Heart left ventricle (tissue), 13 donors: Measurements from ENCODE around the gene GZMM.

Experiments used
- POLR2A ChIP-seq, 2 donors: fragments of 450-650 bp; IDR thresholded peaks; one replicate each; pipeline ENCODE4 v1.6.1; 2017; ENCODE audit warnings: antibody characterized with exemption in 2 of 2, mild to moderate bottlenecking in 2 of 2, moderate library complexity in 2 of 2
- TF ChIP-seq, protein P1 (sequence below), 12 donors: fragments of 200-600 bp; sonication (generic) in 4 of 12; IDR thresholded peaks; one replicate each; pipeline versions ENCODE4 v1.5.0 to v1.8.0; 2018 to 2022; ENCODE audit warnings: antibody characterized with exemption in 12 of 12, mild to moderate bottlenecking in 5 of 12
- donor health status: ischemic (EF 13 %, LVEDD 7.1; RV severe dilation, severe dysfunction).
- donor health status: DM: no; HTN: yes; CAD: no.
- donor health status: DM: no; HTN: no; CAD: no.
- donor health status: ischemic (EF 25% LVEDD 6.9; RV normal size, moderate dysfunction).
- donor health status: ischemic (EF 25% LVEDD 5.7; RV mildly dilated, moderate dysfunction).
- donor health status: ischemic (EF 35%, LVEDD 5.7; RV mildly dilated, moderate dysfunction).
- donor health status: nonischemic (EF 11% LVEDD 7.7; RV severe dilation, severe dysfunction).
- donor health status: DM: yes; HTN: yes; CAD: no.
- donor health status: PGD.
- donor health status: ischemic (EF 29% LVEDD 5.4; RV normal size, mild dysfunction).
- donor health status: nonischemic (EF 23%, LVEDD 6.1; RV moderate dilation, normal function).

DNA sequence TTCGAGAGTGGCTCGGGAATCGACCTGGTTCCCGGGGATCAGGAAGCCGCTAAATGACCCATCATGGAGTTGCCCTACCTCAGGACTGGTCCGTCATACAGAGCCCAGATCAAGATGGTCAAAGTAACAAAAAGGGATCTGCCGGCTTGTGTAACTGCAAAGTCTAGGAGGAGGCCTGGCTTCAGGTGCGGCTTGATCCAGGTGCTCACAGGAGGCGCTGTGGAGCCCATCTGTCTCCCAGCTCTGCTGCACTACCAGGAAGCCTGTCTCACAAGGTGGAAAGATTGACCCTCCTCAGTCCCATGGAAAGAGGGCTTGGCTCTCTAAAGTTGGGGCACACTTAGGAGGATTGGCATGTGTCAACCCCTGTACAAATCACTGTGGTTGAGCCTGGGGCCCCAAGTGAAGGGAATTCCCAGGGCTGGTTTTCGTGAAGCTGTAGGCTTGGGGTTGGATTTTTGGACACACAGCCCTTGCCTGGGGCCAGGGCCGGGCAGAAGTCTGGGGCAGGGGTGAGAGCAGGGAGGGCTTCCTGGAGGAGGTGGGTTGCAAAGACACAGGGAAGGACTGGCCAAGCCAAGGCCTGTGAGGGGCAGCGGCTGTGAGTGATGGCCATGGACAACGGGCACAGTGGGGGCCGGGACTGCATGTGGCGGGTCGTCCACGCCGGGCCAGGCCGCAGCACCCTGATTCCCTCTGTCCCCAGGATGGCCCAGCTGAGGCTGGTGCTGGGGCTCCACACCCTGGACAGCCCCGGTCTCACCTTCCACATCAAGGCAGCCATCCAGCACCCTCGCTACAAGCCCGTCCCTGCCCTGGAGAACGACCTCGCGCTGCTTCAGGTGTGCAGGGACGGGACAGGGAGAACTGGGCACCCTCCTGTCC lies 4.2 kb downstream of the GZMM start:
- TF ChIP-seq, protein P1, sequence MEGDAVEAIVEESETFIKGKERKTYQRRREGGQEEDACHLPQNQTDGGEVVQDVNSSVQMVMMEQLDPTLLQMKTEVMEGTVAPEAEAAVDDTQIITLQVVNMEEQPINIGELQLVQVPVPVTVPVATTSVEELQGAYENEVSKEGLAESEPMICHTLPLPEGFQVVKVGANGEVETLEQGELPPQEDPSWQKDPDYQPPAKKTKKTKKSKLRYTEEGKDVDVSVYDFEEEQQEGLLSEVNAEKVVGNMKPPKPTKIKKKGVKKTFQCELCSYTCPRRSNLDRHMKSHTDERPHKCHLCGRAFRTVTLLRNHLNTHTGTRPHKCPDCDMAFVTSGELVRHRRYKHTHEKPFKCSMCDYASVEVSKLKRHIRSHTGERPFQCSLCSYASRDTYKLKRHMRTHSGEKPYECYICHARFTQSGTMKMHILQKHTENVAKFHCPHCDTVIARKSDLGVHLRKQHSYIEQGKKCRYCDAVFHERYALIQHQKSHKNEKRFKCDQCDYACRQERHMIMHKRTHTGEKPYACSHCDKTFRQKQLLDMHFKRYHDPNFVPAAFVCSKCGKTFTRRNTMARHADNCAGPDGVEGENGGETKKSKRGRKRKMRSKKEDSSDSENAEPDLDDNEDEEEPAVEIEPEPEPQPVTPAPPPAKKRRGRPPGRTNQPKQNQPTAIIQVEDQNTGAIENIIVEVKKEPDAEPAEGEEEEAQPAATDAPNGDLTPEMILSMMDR (IDR thresholded peaks at IDR 0.05): no peak
- no peak for TF ChIP-seq POLR2A (IDR thresholded peaks at IDR 0.05)
